Epithelial cell of proximal tubule (primary cell): ENCODE data around the gene HSD17B12. TPM values are rescaled to one million over a fixed set of nuclear protein-coding genes. Genes with fewer than 3 reads are reported as not detected.
A peak's percentile ranks its signal among the peaks of the same experiment; 100 is the strongest.

Source experiments
- DNase-seq: peaks from one replicate; pipeline ENCODE4 v3.0.0-alpha.2; 2011; ENCODE audit warnings: low read depth
- H3K4me3 ChIP-seq: 2 replicates; pipeline ENCODE4 v1.5.1; 2011; ENCODE audit warnings: low read depth, mild to moderate bottlenecking, low read length
- total RNA-seq: library from RNA; depleted of rRNA; stranded (reverse); fragments of >200 nt; gene quantifications from 2 replicates; pipeline ENCODE4 v1.2.3, GENCODE V29; 2015
- TF ChIP-seq, protein P1 (sequence below): conservative IDR thresholded peaks from 2 replicates; pipeline ENCODE4 v1.5.1; 2012; ENCODE audit warnings: low read depth, mild to moderate bottlenecking, low read length

The HSD17B12 gene
- total RNA-seq, 1 donor from 2014 or later: 49.5 TPM

- no peak overlapping the region for H3K4me3 ChIP-seq
- TF ChIP-seq, protein P1, sequence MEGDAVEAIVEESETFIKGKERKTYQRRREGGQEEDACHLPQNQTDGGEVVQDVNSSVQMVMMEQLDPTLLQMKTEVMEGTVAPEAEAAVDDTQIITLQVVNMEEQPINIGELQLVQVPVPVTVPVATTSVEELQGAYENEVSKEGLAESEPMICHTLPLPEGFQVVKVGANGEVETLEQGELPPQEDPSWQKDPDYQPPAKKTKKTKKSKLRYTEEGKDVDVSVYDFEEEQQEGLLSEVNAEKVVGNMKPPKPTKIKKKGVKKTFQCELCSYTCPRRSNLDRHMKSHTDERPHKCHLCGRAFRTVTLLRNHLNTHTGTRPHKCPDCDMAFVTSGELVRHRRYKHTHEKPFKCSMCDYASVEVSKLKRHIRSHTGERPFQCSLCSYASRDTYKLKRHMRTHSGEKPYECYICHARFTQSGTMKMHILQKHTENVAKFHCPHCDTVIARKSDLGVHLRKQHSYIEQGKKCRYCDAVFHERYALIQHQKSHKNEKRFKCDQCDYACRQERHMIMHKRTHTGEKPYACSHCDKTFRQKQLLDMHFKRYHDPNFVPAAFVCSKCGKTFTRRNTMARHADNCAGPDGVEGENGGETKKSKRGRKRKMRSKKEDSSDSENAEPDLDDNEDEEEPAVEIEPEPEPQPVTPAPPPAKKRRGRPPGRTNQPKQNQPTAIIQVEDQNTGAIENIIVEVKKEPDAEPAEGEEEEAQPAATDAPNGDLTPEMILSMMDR: no peak
- no peak for DNase-seq
Measured at GRCh38 chr11:43842021-43842420, 161.5 kb downstream of the HSD17B12 start.

- H3K4me3 ChIP-seq: no peak overlapping the region
- TF ChIP-seq, protein P1: no peak
Measured at GRCh38 chr11:43845816-43846215, 165.3 kb downstream of the HSD17B12 start.

DNA sequence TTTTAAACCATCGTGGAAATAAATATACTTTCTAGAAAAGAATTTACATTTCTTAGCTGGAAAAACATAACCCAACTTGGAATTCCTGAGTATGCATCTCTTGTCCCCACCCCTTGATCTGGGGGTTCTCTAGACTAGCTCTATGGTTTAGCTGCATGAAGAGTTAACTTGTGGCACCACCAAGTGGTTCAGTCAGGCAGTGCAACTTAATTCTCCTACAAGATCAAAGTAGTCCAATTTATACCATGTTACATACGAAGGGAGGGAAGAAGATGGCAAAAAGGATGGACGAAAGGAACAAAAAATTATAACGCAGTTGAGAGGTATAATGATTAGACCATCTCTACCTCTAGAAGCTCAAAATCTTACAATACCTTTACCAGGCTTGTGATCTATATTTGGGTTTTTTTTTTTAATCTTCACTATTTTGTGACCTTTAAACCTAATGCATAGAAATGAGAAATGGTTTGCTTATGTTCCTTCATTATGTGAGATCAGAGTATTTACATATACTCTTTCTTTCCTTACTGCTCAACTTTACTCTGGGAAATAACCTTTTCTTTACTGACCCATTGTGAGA is 171.6 kb downstream of the HSD17B12 start:
- TF ChIP-seq, protein P1: peak; percentile 88
- DNase-seq: no peak
- no peak overlapping the region for H3K4me3 ChIP-seq

More at GRCh38 chr11:43845816-43846215, 165.3 kb downstream of the HSD17B12 start:
- DNase-seq: no peak

DNA sequence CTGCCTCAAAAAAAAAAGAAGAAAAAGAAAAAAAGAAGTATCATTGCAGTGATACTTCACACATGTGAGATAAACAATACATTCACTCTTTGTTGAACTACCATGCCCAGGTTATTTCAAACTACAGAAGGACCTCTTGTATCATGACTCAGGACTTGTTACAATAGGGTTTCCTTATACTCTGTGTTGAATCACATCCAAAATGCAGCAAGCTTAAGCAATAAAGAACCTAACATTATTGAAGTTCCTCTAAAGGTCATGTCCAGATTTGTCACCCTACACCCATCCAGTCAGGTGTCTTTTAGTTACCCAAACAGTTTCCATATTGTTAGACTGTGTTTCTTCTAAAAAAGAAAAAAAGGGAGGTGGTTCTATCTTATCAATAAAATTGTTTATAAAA is 173.2 kb downstream of the HSD17B12 start:
- TF ChIP-seq, protein P1: no peak
- no peak for DNase-seq
- no peak overlapping the region for H3K4me3 ChIP-seq

DNA sequence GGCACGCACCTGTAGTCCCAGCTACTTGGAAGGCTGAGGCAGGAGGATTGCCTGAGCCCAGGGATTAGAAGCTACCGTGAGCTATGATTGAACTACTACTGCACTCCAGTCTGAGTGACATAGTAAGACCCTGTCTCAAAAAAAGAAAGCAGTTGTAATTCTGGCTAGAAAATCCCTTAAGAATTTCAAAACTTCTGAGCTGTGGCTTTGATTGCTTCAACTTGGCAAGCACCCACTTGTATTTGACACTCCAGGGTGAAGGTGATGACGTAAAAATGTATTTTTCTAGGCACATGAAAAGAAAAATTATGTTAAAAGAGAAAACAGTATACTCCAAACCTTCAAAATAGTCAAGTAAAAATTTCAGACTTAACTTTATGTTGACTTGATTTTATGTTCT is 176.5 kb downstream of the HSD17B12 start:
- DNase-seq: no peak
- TF ChIP-seq, protein P1: no peak
- H3K4me3 ChIP-seq: no peak overlapping the region

DNA sequence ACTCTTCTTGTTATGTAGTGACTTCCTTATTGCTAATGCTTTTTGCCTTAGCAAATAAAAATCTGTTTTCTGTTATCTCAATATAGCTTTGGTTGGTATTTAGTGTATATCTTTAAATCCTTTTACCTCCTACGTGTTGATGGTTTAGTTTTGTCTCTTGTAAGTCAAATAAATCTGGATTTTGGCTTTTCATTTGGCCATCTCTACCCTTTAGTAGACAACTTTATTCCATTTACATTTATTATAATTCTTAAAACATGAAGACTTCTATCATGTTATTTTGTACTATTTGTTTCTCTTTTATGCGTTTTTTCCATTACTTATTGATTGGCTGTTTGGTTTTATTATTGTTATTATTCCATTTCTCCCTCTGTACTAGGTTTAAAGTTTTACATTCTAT is 180.6 kb downstream of the HSD17B12 start:
- TF ChIP-seq, protein P1: no peak
- DNase-seq: no peak
- no peak overlapping the region for H3K4me3 ChIP-seq

- TF ChIP-seq, protein P1: no peak
- DNase-seq: no peak
- no peak overlapping the region for H3K4me3 ChIP-seq
Measured at GRCh38 chr11:43866520-43866919, 186.0 kb downstream of the HSD17B12 start.
